Measurements from ENCODE around the gene SECISBP2L. TPM values are rescaled to one million over a fixed set of nuclear protein-coding genes. Genes with fewer than 3 reads are reported as not detected.
"Not testable (repeated sequence)": the region's sequence is repeated elsewhere in the genome, so short reads cannot be mapped to it uniquely, and the experiment has no call there.

The SECISBP2L gene
- total RNA-seq, 2 donors from 2014 or later: 23.9 to 32.0 TPM

- intact Hi-C loops (cut with DNase I): no loop called here
- Histone ChIP-seq H3K4me1 (peaks cover 10% of the 10 kb centered on the region), H3K27me3 (no peaks in the 10 kb centered on the region), H3K4me3 (no peak overlapping the region), H3K36me3 (replicated peaks in 1 of 2; ENCODE audit: insufficient read depth in 1 of 2, low read depth in 2 of 2) (no peaks in the 10 kb centered on the region), H3K27ac (no peak overlapping the region), H3K9me3 (no peaks in the 10 kb centered on the region)
- TF ChIP-seq POLR2A (IDR thresholded peaks at IDR 0.05) (no peak), CTCF (IDR thresholded peaks at IDR 0.05) (no peak)
- WGBS, 2 donors: 82 to 87% methylated on average over 21 to 35 of the region's 35 CpGs
- ATAC-seq (no peak), DNase-seq (no peak)
Observed at GRCh38 chr15:48972750-48973503, 73.3 kb downstream of the SECISBP2L start.

GRCh38 chr15:48970926-48971325 lies 75.3 kb downstream of the SECISBP2L start:
- DNase-seq; H3K27me3 ChIP-seq; H3K36me3 ChIP-seq (replicated peaks in 1 of 2; ENCODE audit: insufficient read depth in 1 of 2, low read depth in 2 of 2); ATAC-seq; H3K27ac ChIP-seq; intact Hi-C loops (cut with DNase I); H3K9me3 ChIP-seq; H3K4me3 ChIP-seq; H3K4me1 ChIP-seq: not testable (repeated sequence)
- WGBS, 2 donors: 56 to 76% methylated on average over 1 of the region's 1 CpG

GRCh38 chr15:48968066-48968465 lies 78.2 kb downstream of the SECISBP2L start:
- 68 to 72% methylated on average over 4 of the region's 4 CpGs for WGBS, 2 donors
- intact Hi-C loops (cut with DNase I): no loop called here
- no peak overlapping the region for H3K4me3 ChIP-seq
- no peak for TF ChIP-seq CTCF (IDR thresholded peaks at IDR 0.05)
- no peak for TF ChIP-seq POLR2A (IDR thresholded peaks at IDR 0.05)
- H3K27me3 ChIP-seq: peaks cover 0 to 15% of the 10 kb centered on the region in 2 donors
- no peak for DNase-seq
- H3K4me1 ChIP-seq: peaks cover 13% of the 10 kb centered on the region
- H3K9me3 ChIP-seq: no peaks in the 10 kb centered on the region
- no peaks in the 10 kb centered on the region for H3K36me3 ChIP-seq (replicated peaks in 1 of 2; ENCODE audit: insufficient read depth in 1 of 2, low read depth in 2 of 2)
- no peak for ATAC-seq
- H3K27ac ChIP-seq: no peak overlapping the region

- DNase-seq (no peak), ATAC-seq (no peak)
- H3K36me3 ChIP-seq (replicated peaks in 1 of 2; ENCODE audit: insufficient read depth in 1 of 2, low read depth in 2 of 2): no peaks in the 10 kb centered on the region
- H3K4me1 ChIP-seq: peaks cover 19% of the 10 kb centered on the region
- no peak overlapping the region for H3K4me3 ChIP-seq
- intact Hi-C loops (cut with DNase I): no loop called here
- H3K27ac ChIP-seq: no peak overlapping the region
- H3K9me3 ChIP-seq: no peaks in the 10 kb centered on the region
- peaks cover 0 to 19% of the 10 kb centered on the region in 2 donors for H3K27me3 ChIP-seq
- TF ChIP-seq POLR2A (IDR thresholded peaks at IDR 0.05): no peak
- TF ChIP-seq CTCF (IDR thresholded peaks at IDR 0.05): no peak
Observed at GRCh38 chr15:48967336-48967735, 78.9 kb downstream of the SECISBP2L start.

GRCh38 chr15:48966595-48967301 lies 79.5 kb downstream of the SECISBP2L start:
- H3K9me3 ChIP-seq: no peaks in the 10 kb centered on the region
- ATAC-seq: no peak
- H3K36me3 ChIP-seq (replicated peaks in 1 of 2; ENCODE audit: insufficient read depth in 1 of 2, low read depth in 2 of 2): no peaks in the 10 kb centered on the region
- intact Hi-C loops (cut with DNase I): no loop called here
- H3K4me3 ChIP-seq: no peak overlapping the region
- WGBS, 2 donors: 62 to 64% methylated on average over 2 of the region's 2 CpGs
- H3K27ac ChIP-seq: no peak overlapping the region
- no peak for DNase-seq
- H3K4me1 ChIP-seq: peaks cover 19% of the 10 kb centered on the region
- peaks cover 0 to 19% of the 10 kb centered on the region in 2 donors for H3K27me3 ChIP-seq
- TF ChIP-seq CTCF (IDR thresholded peaks at IDR 0.05): no peak
- no peak for TF ChIP-seq POLR2A (IDR thresholded peaks at IDR 0.05)
